HG02981 (cell line): ENCODE results near the gene GRM2.

Experiments used
- ATAC-seq: cut with Tn5 transposase; IDR thresholded peaks from one replicate; pipeline ENCODE4 v1.9.1; 2021; ENCODE audit warnings: mild to moderate bottlenecking, moderate library complexity; ENCODE audit not compliant: unreplicated experiment

The GRM2 gene

DNA sequence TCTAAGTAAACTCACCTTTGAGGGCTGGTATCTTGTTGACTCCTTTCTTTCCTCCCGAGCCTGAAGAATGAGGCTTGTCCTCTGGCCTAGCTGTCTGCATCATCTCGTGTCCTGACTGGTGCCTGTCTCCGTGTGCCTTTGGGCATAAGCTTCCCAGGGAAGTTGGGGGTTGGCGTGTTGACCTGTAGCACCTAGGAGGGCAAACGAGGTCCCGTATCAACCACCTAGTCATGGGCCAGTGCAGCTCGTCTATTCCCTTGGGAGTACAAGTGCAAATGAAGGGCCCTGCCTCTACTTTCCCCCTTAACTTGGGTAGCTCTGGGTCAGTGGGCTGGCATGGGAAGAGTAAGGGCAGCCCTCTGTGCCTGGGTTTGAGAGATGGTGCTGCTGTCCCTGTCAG is 27.1 kb upstream of the GRM2 start:
- no peak for ATAC-seq

DNA sequence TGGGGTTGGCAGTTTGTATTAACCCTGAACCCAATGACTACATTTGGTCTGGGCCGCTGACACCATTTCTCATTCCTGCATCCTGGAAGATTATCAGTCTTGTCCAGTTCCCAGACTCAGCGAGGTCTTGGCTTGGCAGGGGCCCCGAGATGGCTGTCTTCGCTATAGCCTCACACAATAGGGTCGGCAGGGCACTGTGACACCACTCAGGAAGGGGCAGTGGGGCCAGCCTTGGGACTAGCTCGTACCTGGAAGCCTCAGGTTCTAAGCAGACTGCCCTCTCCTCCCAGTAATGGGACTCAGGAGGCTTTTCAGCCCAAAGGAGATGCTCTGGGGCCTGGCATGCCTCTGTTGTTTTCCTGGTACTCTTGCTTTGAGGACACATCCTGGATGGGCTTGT is 26.7 kb upstream of the GRM2 start:
- ATAC-seq: no peak

DNA sequence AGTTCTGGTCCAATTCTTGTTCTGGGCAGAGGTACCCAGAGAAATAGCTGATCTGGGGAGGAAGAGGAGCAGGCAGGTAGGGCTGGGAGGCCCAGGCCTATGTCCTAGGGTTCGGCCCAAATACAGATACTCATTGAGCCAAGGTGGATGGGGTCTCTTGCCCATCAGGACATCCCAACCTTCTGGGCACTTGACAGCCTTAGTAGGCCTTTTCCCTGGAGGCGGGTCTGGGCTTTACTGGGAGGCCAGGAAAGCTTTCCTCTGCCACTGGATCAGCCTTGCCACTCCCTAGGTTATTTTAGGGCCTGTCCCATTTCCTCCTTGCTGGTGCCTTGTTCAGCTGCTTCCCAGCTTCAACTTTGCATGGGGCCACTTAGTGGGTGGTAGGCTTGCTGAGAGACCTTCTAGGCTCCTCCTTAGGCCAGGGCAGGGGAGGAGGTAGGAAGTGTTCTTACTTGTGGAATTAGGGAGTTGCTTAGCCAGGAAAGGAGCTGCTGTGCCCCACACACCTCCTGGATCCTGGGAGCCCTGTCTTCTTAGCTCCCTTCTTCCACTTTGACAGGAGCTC is 26.1 kb upstream of the GRM2 start:
- ATAC-seq: no peak

DNA sequence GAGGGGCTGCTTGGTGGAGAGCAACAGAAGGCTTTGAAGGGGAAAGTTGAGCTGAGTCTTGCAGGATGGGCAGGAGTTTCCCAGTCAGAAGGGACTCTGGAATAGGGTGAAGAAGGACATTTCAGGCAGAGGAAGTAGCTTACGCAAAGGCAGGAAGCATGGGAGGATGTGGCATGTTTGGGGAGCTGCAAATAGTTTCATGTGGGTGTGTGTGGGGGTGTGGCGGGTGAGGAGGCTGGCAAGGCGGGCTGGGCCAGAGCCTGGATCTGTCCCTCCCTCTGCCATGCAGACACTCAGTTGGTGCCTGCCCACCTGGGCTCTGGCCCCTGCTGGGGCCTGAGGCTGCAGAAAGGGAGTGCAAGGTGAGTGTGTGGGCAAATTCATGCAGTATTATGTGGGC is 25.4 kb upstream of the GRM2 start:
- no peak for ATAC-seq

DNA sequence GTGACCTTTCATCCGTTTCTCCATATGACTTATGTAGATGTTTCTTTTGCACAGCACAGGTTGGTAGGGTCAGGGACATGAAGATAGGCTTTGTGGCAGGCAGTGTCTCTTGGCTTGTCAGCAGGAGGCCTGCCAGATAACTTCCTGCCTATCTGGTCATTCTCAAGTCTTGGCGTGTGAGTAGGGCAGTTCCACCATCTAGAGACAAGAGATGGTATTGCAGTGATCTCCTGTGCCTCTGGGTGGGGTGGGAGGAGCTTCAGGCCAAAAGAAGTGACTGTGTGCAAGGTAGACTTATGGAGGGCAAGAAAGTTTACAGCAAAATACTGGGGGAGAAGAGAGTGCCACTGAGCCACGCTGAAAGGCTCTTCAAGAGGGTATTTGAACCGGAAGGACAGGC is 24.8 kb upstream of the GRM2 start:
- peak; percentile 87 for ATAC-seq

DNA sequence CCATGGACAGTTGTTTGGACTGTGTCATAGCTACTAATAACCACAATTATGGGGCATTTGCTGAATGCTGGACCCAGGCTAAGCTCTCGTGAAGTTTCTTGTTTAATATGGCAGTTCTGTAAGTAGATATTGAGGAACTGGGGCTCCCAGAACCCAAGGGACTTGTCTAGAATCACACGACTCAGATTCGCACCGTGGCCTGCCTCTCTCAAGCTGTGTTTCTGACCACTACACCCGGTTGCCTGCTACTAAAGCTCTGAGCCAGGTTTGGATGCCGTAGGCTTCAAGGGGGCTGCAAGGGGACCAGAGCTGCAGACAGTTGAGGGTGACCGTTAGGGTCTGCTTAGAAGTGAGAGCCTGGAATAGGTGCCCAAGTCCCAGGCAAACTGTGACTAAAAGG is 24.3 kb upstream of the GRM2 start:
- ATAC-seq: no peak

DNA sequence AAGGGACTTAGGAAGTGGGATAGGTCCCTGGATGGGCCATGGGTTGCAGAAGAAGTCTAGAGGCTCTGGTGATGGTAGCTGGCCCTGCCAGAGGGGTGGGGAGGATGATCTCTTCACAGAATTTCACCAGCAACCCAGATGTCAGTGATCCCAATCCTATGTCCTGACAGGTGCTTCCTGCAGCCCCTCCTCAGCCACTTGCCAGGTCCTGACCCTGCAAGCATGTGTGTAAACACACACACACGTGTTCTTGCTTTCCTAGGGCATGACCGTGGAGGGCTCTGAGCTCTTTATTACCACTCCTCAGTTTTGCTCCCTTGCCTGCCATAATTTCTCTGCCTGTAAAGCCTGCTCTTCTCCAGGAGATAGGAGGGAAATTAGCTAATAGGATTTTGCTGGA is 23.3 kb upstream of the GRM2 start:
- ATAC-seq: no peak

DNA sequence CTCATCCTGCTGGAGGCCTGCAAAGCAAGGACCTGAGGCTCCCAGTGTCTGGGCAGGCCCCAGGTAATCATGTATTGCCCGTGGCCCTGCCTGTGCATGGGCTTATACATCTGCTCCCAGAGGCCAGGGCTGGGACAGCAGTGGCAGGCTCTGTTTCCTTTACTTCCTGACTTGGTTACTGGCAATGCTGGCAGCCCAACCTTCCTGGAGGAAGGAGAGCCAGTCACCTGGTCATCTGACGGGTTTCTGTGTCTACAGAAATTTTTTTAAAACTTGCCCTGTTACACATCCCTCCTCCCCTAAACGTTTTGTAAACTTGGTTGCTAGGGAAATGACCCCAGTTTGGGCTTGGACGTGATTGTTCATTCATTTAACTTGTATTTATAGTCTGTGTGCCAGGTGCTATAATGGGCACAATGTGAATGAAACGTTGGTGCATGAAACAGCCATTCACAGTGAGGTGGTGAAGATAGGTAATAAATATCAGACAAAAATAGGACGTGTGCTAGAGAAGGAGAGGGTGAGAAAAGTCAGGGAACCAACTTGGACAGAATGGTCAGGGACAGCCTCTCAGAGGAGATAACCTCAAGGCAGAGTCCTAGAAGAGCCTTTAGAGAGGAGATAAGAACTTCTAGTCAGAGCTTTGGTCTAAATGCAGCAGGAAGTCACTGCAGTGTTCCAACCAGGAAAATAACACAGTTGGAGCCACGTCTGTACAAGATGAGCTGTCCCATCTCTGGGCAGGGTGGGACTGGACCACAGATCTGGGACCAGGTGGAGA is 21.7 kb upstream of the GRM2 start:
- no peak for ATAC-seq

DNA sequence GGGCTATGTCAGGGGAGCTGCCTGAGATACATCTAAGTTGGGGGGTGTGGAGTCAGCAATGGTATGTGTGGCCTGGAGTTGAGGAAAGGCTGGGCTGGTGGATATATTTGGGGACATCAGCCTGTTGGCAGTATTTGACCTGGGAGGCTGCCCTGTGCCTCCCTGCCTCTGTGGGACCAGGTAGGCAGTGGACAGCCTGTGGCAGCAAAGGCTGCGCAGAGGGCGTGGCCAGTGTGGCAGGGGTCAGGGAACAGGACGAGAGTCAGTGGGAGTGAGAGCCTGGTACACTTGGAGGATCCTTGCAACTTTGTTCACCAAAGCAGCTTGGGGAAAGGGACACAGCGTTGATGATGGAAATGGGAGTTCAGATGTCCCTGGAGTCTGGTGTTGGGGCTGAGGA is 20.8 kb upstream of the GRM2 start:
- no peak for ATAC-seq

DNA sequence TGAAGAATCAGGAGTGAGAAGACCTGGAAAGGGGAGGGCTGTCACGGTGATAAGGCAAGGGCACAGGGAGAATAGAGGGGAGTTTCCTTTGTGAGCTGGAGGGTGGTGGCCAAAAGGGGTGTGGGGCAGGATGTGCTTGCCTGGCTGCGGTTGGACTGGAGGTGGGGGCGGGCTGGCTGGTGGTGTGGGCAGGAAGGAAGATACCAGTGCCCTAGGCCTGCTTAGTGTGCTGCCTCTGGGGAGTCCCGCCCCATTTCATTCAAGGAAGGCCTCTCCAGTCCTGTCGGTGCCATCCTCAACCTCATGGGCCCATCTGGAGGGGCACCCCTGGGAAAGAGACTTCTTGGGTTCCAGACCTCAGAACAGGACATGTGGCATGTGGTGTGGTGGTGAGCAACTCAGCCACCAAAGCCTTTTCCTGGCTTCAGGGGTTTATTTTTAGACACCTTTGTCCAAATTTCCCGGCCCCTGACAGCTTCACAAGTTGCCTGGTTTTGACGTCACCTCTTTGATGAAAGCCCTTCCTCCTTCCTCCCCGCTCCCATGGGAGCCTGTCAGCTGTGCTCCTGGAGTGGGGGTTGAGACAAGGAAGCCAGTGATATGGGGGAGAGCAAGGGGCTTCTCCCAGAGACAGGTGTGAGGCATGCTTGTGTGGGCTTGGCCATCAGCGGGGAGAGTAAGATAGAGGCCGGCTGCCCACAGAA is 20.2 kb upstream of the GRM2 start:
- peak; percentile 44 for ATAC-seq

DNA sequence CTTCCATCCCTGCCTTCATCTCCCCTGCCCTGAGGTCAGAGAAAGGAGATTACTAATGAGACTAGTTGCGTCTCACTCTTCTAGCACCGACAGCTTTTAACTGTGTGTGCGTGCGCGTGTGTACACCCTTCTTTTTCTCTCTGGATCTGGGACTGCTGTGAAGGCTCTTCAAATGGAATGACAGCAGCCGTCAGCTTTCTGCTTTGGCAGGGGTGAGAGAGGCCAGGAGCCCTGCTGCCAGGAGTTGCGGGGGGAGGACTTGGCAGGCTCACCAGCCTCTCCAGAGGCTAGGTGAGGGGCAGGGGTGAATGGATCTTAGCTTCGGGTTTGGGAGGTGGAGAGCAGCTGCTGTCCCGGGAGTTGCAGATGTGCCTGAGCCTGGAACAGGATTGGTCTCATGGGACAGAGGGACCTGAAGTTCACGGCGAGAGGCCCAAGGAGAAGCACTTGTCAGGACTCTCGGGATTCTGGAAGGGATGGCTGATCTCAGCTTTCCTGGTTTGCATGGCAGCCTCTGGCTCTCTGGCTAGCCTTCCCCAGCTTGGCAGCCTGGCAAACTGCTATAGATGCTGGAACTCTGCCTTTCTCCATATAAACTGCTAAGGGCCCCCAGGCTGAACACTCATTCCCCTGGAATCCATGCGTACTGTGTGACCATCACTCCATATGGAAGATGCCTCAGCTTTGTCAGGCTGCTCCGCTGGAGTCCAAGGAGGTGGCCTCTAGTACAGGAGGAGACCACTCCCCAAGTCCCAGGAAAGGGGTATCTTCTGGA is 19.2 kb upstream of the GRM2 start:
- ATAC-seq: no peak

DNA sequence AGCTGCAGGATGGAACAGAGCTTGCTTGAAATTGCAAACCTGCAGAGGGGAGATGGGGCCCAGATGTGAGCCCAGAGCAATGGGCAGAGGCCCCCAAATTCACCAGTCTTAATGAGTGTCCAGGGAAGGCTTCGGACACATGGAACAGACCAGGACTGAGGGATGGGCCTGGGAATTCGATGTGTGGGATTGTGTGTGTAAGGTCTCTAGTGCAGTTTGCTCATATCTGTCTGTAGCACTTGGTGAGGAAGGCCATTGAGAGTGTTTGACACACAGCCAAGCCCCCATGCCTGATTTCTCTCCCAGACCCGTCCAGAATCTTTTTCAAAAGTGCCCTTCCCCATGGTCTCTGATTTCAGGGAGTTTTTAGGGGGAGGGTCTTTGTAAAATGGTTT is 18.7 kb upstream of the GRM2 start:
- no peak for ATAC-seq

DNA sequence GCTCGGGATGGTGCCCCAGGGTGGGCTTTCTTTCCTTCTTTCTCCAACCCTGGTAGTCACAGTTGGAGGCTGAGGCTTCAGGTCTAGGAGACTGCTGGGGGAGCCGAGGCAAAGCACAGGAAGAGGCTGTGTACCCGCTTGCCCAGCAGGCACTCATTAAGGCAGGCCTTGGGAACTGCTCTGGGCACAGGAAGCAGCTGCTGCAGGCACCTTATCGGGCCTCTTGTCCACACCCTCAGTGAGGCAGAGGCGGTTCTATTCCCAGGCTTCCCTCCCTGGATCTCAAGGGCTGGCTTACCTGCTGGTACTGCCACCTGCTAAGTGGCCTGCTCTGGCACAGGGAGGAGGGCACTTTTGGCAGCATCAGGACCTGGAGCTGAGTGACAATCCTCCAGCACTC is 15.8 kb upstream of the GRM2 start:
- no peak for ATAC-seq

DNA sequence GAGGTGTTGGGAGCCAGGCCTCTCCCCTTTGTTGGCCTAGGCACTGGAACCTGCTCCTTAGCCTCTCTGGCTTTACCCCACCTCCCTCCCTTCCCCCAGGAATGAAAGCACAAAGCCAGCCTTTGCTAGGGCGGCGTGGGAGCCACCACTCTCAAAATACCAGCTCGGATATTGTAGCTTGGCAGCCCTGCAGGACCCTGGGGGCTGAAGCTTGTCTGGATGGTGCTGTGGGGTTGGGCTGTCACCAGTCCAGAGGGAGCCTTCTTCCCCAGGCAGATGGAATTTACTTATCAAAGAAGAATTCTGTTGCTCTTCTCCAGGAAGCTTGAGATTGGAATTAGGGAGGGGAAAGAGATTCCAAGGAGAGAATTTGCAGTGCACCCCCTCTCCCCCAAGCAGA is 14.9 kb upstream of the GRM2 start:
- no peak for ATAC-seq

DNA sequence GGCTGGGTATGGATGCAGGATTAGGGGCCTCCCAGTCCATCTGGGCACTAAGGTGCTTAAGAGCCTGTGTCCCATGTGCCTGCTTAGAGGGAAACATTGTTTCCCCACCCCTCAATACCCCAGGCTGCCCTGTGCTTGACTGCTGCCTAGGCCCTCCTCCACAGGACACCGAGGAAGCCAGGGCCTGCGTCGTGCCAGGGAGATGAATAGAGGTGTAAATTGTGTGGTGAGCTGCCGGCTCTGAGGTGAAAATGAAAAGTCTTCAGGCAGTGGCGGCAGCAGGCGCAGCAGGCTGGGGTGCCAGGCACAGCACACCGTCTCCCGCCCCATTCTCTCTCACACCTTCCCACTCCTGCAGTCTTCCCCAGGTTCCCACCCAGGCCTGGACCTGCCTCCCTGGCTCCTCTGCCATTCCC is 13.9 kb upstream of the GRM2 start:
- no peak for ATAC-seq

DNA sequence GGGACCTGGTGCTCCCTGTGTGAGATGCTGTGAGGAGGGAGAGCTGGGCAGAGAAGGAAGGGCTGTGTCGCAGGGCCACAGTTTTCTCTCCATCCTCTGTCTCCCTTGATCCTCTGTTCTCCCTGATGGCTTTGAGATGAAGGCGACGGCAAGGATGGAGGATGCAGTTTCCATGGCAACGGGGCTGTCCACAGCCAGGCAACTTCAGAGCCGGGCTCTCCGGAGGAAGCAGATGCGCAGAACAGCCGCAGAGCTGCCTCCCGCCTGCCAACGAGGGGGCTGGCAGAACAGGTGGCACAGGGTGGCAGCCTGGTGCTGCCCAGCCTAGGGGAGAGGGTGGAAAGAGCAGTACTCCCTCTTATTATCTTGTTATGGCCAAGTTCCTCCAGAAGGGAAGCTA is 9.9 kb upstream of the GRM2 start:
- no peak for ATAC-seq

DNA sequence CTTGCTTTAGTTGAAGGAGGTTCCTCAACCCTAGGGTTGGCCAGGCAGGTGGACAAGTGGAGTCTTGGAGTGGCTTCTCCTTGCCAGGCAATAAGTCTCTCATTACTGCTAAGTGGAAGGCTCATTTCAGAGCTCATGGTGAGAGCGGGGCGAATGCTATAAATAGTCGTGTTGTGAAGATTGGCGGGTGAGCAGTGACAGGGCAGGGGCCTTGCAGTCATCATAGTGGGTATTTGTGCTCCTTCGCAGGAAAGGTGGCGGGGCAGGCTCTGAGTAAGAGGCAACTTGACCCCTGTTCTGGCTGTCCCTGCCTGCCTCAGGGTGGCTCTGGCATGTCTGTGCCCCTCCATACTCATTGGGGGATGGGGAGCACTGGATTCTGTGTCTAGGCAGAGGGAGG is 8.7 kb upstream of the GRM2 start:
- no peak for ATAC-seq

DNA sequence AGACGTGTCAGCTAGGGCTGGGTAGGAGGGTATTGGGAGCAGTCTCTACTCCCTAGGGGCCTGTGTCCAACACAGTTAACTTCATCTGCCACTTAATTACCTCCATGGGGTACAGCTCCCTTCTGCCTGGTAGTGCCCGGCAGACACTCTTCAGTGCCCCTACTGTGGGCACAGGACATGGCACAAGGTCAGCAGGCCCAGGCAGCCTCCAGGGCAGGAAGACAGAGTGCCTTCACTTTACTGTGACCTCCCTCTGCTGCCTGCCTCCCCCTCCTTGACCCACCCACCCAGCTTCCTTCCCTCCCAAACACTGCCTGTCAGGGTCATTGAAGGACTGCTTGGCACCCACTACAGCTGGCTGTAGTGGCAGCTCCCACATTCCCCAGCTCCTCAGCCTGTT is 6.5 kb upstream of the GRM2 start:
- no peak for ATAC-seq

DNA sequence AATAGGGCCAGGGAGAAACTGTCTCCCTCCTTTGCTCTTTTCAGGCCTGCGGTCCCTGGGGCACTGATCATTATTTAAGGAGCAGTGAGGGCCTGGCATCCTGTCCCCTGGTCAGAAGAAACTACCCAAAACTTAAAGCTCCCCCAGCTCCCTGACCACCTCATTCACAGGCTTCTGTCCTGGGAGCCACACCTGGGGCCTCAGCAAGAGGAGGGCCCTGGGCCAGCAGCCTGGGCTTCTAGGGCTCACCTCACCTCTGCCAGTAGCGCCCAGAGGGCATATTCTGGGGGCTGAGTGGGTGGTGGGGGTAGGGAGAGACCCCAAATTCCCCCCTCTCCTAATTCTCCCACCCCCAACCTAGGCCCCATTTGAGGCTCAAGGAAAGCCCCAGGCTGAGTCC is 4.7 kb upstream of the GRM2 start:
- no peak for ATAC-seq

DNA sequence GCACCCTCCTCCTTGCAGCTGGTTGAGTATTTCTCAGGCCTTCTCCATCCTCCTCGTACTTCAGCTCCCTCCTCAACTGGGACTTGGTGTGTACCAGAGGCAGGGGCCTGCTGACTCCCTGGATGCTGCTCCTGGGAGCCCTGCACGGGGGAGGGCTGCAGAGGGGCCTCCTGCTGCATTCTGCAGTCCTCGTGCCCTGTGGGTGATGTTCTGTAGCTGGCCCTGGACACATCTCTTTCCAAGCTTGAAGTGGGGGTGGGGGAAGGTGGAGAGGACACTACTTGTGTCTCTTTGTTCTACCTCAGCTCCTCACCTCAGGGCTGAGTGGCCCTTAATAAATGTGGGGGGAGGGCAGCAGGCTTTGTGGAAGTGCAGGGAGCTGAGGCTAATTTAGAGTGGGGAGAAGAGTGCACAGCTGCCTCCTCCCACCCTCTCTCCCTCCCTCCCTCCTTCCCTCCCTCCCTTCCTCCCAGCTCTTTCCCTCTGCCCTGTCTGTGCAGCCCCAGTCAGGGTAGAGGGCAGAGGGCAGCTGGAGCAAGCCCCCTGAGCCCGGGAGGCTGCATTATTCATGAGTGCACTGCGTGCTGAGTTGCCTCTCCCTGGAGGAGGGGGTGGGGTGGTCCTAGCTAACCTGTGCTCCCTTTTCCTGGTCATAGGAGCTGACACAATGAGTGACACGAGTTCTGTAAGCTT is 3.7 kb upstream of the GRM2 start:
- no peak for ATAC-seq
